BLaER1 treated with 17β-estradiol and CSF1 and Interleukin-3, amounts not matched to agents 10 nM and 100 nM (cell line): Measurements from ENCODE around the gene NAALADL2.
"Not testable (repeated sequence)": the region's sequence is repeated elsewhere in the genome, so short reads cannot be mapped to it uniquely, and the experiment has no call there.

Experiments
- H3K27ac ChIP-seq, 11 experiments: shearing (Covaris generic); formaldehyde crosslinking; 2 replicates each; pipeline ENCODE4 v1.8.1; 2022
- H3K27me3 ChIP-seq, 11 experiments: shearing (Covaris generic); formaldehyde crosslinking; 2 replicates each; pipeline ENCODE4 v1.8.1; 2022
- H3K36me3 ChIP-seq, 11 experiments: shearing (Covaris generic); formaldehyde crosslinking; 2 replicates each; pipeline ENCODE4 v1.8.1; 2022
- H3K4me1 ChIP-seq, 10 experiments: shearing (Covaris generic); formaldehyde crosslinking; 2 replicates each; pipeline ENCODE4 v1.8.1; 2022
- H3K4me2 ChIP-seq, 11 experiments: shearing (Covaris generic); formaldehyde crosslinking; 2 replicates each; pipeline ENCODE4 v1.8.1; 2022
- H3K4me3 ChIP-seq, 10 experiments: shearing (Covaris generic); formaldehyde crosslinking; 2 replicates each; pipeline ENCODE4 v1.8.1; 2022
- H3K9ac ChIP-seq, 11 experiments: shearing (Covaris generic); formaldehyde crosslinking; 2 replicates each; pipeline ENCODE4 v1.8.1; 2022
- H3K9me3 ChIP-seq, 11 experiments: shearing (Covaris generic); formaldehyde crosslinking; replicated peaks in 1 of 11; 2 replicates each; pipeline ENCODE4 v1.8.1; 2022
- H4K20me1 ChIP-seq, 11 experiments: shearing (Covaris generic); formaldehyde crosslinking; 2 replicates each; pipeline ENCODE4 v1.8.1; 2022
- Cebpa-rat ChIP-seq, 11 experiments: shearing (Covaris generic); IDR thresholded peaks; 2 replicates each; pipeline ENCODE4 v1.8.1; 2022

Gene NAALADL2

DNA sequence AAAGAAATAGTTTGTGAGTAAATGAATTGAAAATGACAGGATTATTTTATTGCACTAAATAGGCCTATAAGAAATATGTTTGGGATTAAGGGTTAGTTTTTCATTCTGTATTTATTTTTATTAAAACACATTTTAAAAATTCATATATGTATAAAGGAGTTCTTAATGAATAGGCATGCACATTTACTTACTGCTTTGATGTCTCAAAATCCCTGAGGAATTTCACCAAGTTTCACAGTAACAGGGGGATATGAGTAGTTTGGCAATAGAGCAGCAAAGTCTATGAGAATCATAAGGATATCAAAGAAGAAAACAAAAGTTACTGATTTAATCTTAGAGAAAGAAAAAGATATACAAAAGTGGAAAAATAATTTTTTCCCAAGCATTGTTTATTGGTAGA lies 411.7 kb downstream of the NAALADL2 start:
- H3K9ac ChIP-seq, result peak overlapping the region in 2 of 11 experiments; percentile 19 to 30; a peak in 3 of 22 replicates
- H3K27me3 ChIP-seq, result no peaks in the 10 kb centered on the region
- H3K27ac ChIP-seq, result peak overlapping the region in 3 of 11 experiments; percentile 3 to 38 (median 12); a peak in 5 of 22 replicates
- no peaks in the 10 kb centered on the region for H3K36me3 ChIP-seq
- peak overlapping the region in 3 of 10 experiments; percentile 49 to 54 (median 53); a peak in 6 of 20 replicates for H3K4me3 ChIP-seq
- no peaks in the 10 kb centered on the region for H3K9me3 ChIP-seq
- H3K4me2 ChIP-seq, result peak overlapping the region in 4 of 11 experiments; percentile 22 to 44 (median 32); a peak in 7 of 22 replicates
- H3K4me1 ChIP-seq, result peaks cover 0 to 16% (median 9%) of the 10 kb centered on the region in 10 experiments; a peak in 10 of 20 replicates
- no peaks in the 10 kb centered on the region for H4K20me1 ChIP-seq
- TF ChIP-seq Cebpa-rat (IDR thresholded peaks at IDR 0.05), result no peak

DNA sequence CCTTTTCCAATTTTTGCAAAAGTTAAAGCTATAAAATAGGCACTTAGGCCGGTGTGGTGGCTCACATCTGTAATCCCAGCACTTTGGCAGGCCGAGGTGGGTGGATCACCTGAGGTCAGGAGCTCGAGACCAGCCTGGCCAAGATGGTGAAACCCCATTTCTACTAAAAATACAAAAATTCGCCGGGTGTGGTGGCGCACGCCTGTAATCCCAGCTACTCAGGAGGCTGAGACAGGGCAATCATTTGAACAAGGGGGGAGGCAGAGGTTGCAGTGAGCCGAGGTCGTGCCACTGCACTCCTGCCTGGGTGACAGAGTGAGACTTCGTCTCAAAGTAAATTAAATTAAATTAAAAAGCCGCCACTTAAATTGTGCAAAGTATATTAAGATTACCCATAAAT lies 412.3 kb downstream of the NAALADL2 start:
- H3K4me2 ChIP-seq, result peak overlapping the region in 2 of 11 experiments; percentile 13 to 30; a peak in 1 of 22 replicates
- H3K27me3 ChIP-seq, H4K20me1 ChIP-seq, H3K9me3 ChIP-seq, H3K36me3 ChIP-seq: not testable (repeated sequence)
- H3K4me1 ChIP-seq, result peaks cover 0 to 16% (median 8%) of the 10 kb centered on the region in 10 experiments; a peak in 10 of 20 replicates
- peak overlapping the region in 7 of 10 experiments; percentile 16 to 54 (median 42); a peak in 10 of 20 replicates for H3K4me3 ChIP-seq
- peak overlapping the region in 6 of 11 experiments; percentile 2 to 60 (median 32); a peak in 6 of 22 replicates for H3K9ac ChIP-seq
- H3K27ac ChIP-seq, result peak overlapping the region in 7 of 11 experiments; percentile 3 to 43 (median 27); a peak in 8 of 22 replicates

DNA sequence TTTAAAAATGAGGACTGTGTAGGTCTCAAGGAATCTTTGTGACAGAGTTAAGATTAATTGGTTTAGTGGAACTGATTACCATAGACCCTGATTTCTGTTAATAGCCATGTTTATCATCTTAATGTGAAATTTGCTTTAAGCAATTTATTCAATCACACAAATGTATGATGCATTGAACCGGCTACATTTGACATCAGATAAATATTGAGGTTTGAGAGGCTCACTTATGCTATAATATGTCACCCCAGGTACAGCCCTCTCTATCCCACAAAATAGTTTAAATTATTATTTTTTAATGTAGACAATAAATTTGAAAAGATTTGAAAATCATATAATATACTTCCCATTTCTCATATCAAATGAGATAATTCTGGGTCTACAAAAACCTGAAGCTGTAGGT lies 413.3 kb downstream of the NAALADL2 start:
- Histone ChIP-seq H3K4me3 (peak overlapping the region in 6 of 10 experiments; percentile 34 to 54 (median 46); a peak in 10 of 20 replicates), H3K9me3 (peaks cover 0 to 5% (median 0%) of the 10 kb centered on the region in 11 experiments; a peak in 1 of 22 replicates), H3K27me3 (no peaks in the 10 kb centered on the region), H3K9ac (peak overlapping the region in 6 of 11 experiments; percentile 14 to 60 (median 40); a peak in 6 of 22 replicates), H3K4me2 (no peak overlapping the region), H3K36me3 (no peaks in the 10 kb centered on the region), H3K4me1 (peaks cover 0 to 16% (median 4%) of the 10 kb centered on the region in 10 experiments; a peak in 7 of 20 replicates), H3K27ac (peak overlapping the region in 6 of 11 experiments; percentile 3 to 38 (median 24); a peak in 7 of 22 replicates), H4K20me1 (no peaks in the 10 kb centered on the region)
- TF ChIP-seq Cebpa-rat (IDR thresholded peaks at IDR 0.05), result no peak

DNA sequence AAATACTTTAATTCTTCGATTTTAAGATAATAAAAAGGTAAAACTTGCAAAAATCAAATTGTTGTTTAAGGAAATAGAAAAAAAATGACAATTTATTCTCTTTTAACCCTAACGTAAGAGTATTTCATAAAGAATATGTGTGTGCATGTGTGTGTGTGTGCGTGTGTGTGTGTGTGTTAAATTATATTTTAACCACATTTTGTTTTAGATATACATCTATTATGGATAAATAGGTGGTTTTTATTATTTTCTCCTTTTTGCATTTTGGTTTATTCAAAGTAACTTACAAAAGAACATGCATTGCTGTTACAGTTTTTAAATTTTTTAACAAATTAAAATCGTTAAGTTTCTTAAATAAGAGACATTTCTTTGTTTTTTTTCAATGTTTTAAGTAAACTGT lies 414.4 kb downstream of the NAALADL2 start:
- Histone ChIP-seq H3K9ac (peak overlapping the region in 4 of 11 experiments; percentile 35 to 62 (median 48); a peak in 4 of 22 replicates), H3K4me2 (peak overlapping the region in 1 of 11 experiments; percentile 22; a peak in 1 of 22 replicates), H3K4me1 (peaks cover 0 to 16% (median 4%) of the 10 kb centered on the region in 10 experiments; a peak in 6 of 20 replicates), H3K27me3 (no peaks in the 10 kb centered on the region), H3K27ac (peak overlapping the region in 7 of 11 experiments; percentile 3 to 58 (median 40); a peak in 6 of 22 replicates), H3K36me3 (no peaks in the 10 kb centered on the region), H3K4me3 (peak overlapping the region in 4 of 10 experiments; percentile 36 to 46 (median 44); a peak in 6 of 20 replicates), H4K20me1 (no peaks in the 10 kb centered on the region), H3K9me3 (peaks cover 0 to 5% (median 0%) of the 10 kb centered on the region in 11 experiments; a peak in 2 of 22 replicates)
- TF ChIP-seq Cebpa-rat (IDR thresholded peaks at IDR 0.05), result no peak

DNA sequence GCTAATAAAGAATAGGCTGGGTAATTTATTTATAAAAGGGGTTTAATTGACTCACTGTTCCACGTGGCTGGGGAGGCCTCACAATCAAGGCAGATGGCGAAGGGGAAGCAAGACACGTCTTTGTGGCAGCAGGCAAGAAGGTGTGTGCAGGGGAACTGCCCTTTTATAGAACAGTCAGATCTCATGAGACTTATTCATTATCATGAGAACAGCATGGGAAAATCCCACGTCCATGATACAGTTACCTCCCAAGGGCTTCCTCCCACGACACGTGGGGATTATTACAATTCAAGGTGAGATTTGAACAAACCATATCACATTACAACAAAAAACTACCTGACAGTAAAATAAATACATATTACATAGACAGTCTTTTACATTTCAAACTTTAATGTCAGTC lies 414.9 kb downstream of the NAALADL2 start:
- Histone ChIP-seq H3K4me1 (peaks cover 0 to 15% (median 4%) of the 10 kb centered on the region in 10 experiments; a peak in 6 of 20 replicates), H3K27ac (peak overlapping the region in 9 of 11 experiments; percentile 3 to 58 (median 36); a peak in 11 of 22 replicates), H3K4me2 (peak overlapping the region in 7 of 11 experiments; percentile 2 to 46 (median 21); a peak in 7 of 22 replicates), H3K27me3 (no peaks in the 10 kb centered on the region), H3K4me3 (peak overlapping the region in 4 of 10 experiments; percentile 12 to 46 (median 44); a peak in 7 of 20 replicates), H3K9me3 (peaks cover 0 to 5% (median 0%) of the 10 kb centered on the region in 11 experiments; a peak in 2 of 22 replicates), H4K20me1 (no peaks in the 10 kb centered on the region), H3K9ac (peak overlapping the region in 5 of 11 experiments; percentile 17 to 62 (median 41); a peak in 5 of 22 replicates), H3K36me3 (no peaks in the 10 kb centered on the region)
- TF ChIP-seq Cebpa-rat (IDR thresholded peaks at IDR 0.05), result no peak

GRCh38 chr3:175274474-175275218 lies 415.5 kb downstream of the NAALADL2 start:
- H3K4me1 ChIP-seq, result peaks cover 0 to 9% (median 4%) of the 10 kb centered on the region in 10 experiments; a peak in 6 of 20 replicates
- H3K36me3 ChIP-seq, result no peaks in the 10 kb centered on the region
- no peaks in the 10 kb centered on the region for H4K20me1 ChIP-seq
- TF ChIP-seq Cebpa-rat (IDR thresholded peaks at IDR 0.05), result no peak
- no peaks in the 10 kb centered on the region for H3K27me3 ChIP-seq
- H3K27ac ChIP-seq, result peak overlapping the region in 7 of 11 experiments; percentile 3 to 58 (median 40); a peak in 10 of 22 replicates
- H3K9ac ChIP-seq, result peak overlapping the region in 3 of 11 experiments; percentile 17 to 54 (median 41); a peak in 3 of 22 replicates
- H3K4me3 ChIP-seq, result peak overlapping the region in 1 of 10 experiments; percentile 46; a peak in 1 of 20 replicates
- H3K4me2 ChIP-seq, result peak overlapping the region in 4 of 11 experiments; percentile 2 to 28 (median 18); a peak in 5 of 22 replicates
- peaks cover 0 to 5% (median 0%) of the 10 kb centered on the region in 11 experiments; a peak in 2 of 22 replicates for H3K9me3 ChIP-seq

- Histone ChIP-seq H3K27me3 (no peaks in the 10 kb centered on the region), H3K4me3 (no peak overlapping the region), H3K9ac (no peak overlapping the region), H4K20me1 (no peaks in the 10 kb centered on the region), H3K27ac (no peak overlapping the region), H3K4me2 (no peak overlapping the region), H3K9me3 (peaks cover 0 to 5% (median 0%) of the 10 kb centered on the region in 11 experiments; a peak in 2 of 22 replicates), H3K4me1 (peaks cover 0 to 4% (median 0%) of the 10 kb centered on the region in 10 experiments; a peak in 1 of 20 replicates), H3K36me3 (no peaks in the 10 kb centered on the region)
- no peak for TF ChIP-seq Cebpa-rat (IDR thresholded peaks at IDR 0.05)
Measured at GRCh38 chr3:175278680-175279079, 419.5 kb downstream of the NAALADL2 start.

DNA sequence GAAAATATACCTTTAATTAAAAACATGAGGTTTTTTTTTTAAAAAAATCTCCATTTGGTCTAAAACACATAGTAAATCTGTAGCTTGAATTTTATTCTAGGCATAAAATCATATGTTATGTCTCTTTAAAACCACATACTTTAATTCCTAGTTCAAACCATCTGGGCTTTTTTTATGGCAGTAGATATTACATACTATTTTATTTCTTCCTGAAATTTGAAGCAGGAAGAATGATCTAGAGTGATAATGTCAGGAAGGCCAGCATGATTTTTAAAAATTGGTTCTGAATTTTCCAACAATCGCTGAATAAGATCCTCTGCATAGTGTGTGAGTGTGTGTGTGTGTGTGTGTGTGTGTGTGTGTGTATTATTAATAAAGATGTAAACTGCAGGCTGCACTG lies 420.3 kb downstream of the NAALADL2 start:
- no peak for TF ChIP-seq Cebpa-rat (IDR thresholded peaks at IDR 0.05)
- H3K4me2 ChIP-seq, result no peak overlapping the region
- no peaks in the 10 kb centered on the region for H3K4me1 ChIP-seq
- no peaks in the 10 kb centered on the region for H3K36me3 ChIP-seq
- no peak overlapping the region for H3K9ac ChIP-seq
- no peaks in the 10 kb centered on the region for H3K27me3 ChIP-seq
- no peak overlapping the region for H3K4me3 ChIP-seq
- H4K20me1 ChIP-seq, result no peaks in the 10 kb centered on the region; a peak in 1 of 22 replicates
- peaks cover 0 to 5% (median 0%) of the 10 kb centered on the region in 11 experiments; a peak in 2 of 22 replicates for H3K9me3 ChIP-seq
- H3K27ac ChIP-seq, result no peak overlapping the region
